A172 (cell line): ENCODE results near the gene ZNF641. TPM values are rescaled to one million over a fixed set of nuclear protein-coding genes. Genes with fewer than 3 reads are reported as not detected.

Experiments used
- DNase-seq: peaks from one replicate; pipeline ENCODE4 v3.0.0-alpha.2; 2015; ENCODE audit warnings: low spot score
- total RNA-seq: library from RNA; depleted of rRNA; stranded (reverse); fragments of >200 nt; shearing (Covaris generic); gene quantifications from 2 replicates; pipeline ENCODE4 v1.2.3, GENCODE V29; 2014; rRNA removed

ZNF641 gene
- 8.4 and 15.1 TPM in 2 replicates for total RNA-seq

GRCh38 chr12:48350249-48351021 lies at the start of gene ZNF641:
Gene ZNF641, minus strand, starts transcription at chr12:48350919. Its CDS starts 2,829 bp downstream, at chr12:48348090.
- peak; percentile 37 for DNase-seq

DNA sequence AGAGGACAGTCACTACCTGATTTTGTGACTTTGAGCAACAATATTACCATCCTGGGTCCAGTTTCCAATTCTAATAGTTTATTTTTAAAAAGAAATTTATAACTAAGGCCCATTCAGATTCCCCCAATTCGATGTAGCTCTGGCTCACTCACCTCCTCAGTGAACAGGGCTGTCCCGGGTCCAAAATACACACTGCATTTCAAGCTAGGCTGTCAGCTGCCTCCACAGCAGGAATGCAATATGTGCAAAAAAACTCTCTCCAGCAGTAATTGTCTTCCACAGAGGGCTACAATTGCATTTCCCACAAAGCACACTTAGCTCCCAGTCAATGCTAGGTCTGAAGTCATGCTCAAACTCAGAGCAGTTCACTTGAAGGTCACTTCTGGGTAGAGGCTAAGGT lies 39.3 kb upstream of the ZNF641 start:
- no peak for DNase-seq

- no peak for DNase-seq
Observed at GRCh38 chr12:48389409-48389808, 38.7 kb upstream of the ZNF641 start.

DNA sequence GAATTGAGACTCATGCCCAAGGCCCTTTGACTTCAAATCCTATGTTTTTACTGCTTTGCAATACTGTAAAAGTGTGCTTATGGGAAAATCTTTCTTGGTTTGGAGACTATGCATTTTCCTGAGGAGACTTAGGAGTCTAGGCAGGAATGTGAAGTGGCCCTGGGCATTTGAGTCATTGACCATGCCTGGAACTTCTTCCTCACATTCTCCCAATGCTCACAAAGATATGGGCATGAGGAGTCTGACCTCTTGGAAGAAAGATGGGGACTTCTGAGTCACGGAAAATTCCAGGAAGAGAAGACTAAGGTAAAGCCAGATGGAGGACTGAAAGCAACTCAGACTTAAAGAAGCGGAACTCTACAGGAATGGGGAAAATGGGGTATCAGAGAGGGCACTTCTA lies 38.2 kb upstream of the ZNF641 start:
- peak; percentile 50 for DNase-seq

DNA sequence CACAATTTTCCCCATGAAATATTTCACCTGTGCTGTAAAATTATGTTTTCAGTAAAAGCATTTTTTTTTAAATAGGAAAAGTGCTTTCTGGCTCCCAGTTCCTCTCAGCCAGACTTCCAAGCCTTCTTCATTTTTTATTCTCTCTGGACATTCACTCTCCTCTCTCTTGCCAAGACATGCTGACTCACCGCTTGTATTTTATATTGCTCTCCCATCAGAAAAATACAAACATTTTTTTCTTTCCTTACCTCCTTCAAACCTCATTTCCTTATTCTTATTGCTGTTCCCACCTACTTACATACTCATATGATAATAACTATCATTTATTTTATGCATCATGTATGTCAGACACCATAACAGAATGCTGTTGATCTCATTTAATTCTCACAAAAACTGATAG lies 37.7 kb upstream of the ZNF641 start:
- peak; percentile 37 for DNase-seq

- DNase-seq: peak; percentile 16
Observed at GRCh38 chr12:48380596-48380995, 29.9 kb upstream of the ZNF641 start.

- DNase-seq: no peak
Observed at GRCh38 chr12:48379794-48380193, 29.1 kb upstream of the ZNF641 start.

- no peak for DNase-seq
Observed at GRCh38 chr12:48377646-48378045, 26.9 kb upstream of the ZNF641 start.

- DNase-seq: no peak
Observed at GRCh38 chr12:48374164-48374563, 23.4 kb upstream of the ZNF641 start.

DNA sequence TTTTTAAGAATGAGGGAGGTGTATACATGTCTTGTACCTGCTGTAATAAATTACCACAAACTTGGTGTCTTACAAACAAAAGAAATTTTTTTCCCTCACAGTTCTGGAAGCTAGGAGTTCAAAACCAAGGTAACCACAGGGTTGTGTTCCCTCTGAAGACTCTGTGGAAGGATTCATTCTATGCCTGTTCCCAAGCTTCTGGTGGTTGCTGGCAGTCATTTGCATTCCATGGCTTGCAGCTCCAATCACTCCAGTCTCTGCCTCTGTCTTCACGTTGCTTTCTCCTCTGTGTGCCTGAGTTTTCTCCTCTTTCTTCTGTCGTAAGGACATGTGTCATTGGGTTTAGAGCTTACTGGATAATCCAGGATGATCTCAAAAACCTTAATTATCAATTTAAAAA lies 15.4 kb upstream of the ZNF641 start:
- no peak for DNase-seq

- no peak for DNase-seq
Observed at GRCh38 chr12:48361664-48362339, 11.1 kb upstream of the ZNF641 start.

GRCh38 chr12:48358937-48359513 lies 8.3 kb upstream of the ZNF641 start:
- DNase-seq: no peak

DNA sequence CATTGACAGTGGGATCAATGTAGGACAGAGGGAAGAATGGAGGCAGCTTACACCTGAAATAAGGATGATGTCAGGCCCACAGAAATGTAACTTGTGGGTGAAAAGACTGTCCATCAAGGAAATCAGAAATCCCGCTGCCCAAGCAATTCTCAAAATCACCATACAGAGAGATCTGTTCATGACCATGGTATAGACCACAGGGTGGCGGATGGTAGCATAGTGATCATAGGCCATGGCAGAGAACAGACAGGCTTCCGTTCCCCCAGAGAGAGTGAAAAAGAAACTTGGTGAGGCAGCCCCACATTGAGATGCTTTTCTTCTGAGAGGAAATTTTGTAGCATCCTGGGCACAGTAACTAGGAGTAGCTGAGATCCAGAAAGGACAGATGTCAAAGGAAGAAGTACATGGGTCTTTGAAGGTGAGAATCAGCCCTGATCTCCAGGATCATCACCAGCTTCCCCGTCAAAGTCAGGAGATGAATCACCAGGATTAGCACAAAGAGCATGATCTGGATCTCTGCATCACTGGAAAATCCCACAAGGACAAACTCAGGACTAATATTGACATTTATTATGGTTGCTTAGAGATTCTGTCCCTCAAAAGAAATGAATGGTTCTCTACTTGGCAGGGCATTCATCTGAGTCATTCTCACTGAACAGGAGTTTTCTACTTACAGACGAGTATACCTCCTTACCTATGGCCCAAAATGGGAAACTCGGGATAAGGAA lies 5.5 kb upstream of the ZNF641 start:
- peak; percentile 67 for DNase-seq

- DNase-seq: no peak
Observed at GRCh38 chr12:48352157-48352760, 1.5 kb upstream of the ZNF641 start.

DNA sequence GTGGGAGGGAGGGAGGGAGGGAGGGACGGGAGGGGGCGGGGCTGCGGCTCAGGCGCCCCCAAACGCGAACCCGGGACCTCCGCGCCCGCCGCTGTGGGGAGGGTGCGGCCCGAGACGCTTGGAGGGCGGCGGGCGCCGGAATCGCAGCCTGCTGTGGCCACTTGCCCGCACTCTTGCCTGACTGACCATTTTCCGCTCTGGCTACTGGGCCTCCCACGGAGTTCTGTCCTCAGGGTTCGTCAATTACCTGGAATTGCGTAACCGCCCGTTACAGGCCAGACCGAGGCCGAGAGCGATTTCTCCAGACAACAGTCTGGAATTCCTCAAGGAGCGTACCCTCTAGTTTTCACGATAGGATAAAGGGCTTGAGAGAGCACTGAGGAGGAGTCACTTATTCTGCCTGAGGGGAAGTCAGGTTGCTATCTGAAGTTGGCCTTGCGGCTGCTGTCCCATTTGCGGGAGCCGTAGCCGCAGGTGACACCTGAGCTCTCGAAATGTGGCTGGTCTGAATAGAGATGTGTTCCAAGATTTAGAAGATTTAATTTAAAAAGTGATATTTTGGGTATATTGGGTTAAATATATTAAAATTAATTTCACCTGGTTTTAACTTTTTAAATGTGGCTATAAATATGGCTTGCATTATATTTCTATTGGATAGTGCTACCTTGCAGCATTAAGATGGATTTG lies 446 bp upstream of the ZNF641 start:
- DNase-seq: peak; percentile 59

GRCh38 chr12:48349471-48349870 lies 1.2 kb downstream of the ZNF641 start:
- no peak for DNase-seq

- no peak for DNase-seq
Observed at GRCh38 chr12:48342980-48343379, 7.7 kb downstream of the ZNF641 start.

GRCh38 chr12:48340943-48341342 lies 9.8 kb downstream of the ZNF641 start:
- no peak for DNase-seq

DNA sequence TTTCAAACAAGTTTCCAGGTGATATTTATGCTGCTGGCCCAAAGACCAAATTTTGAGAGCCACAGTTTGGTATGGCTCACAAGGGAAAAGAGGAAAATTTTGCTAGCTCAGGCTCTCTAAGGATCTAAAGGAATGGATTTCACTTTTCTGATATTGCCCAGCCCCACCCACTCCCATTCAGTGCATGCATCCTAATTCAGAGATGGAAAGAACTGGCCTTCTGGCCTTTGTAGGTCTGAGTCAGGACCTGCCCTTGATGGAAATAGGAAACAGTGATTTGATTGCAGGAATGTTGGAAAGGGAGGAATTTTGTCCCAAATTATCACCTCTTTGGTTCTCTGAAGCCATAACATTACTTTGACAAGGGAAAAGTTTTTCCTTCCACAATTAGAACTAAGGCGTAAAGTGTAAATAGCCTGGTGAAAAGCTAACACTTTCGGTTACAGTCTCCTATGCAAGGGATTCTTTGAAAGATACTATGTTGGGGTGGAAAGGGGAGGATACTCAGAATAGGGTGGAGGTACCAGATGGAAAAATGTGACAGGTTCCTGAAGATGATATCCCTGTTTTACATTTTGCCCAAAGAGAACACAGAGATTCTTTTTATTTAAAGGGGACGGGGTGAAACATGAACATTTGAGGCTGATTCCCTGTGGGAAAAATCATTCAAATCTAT lies 11.1 kb downstream of the ZNF641 start:
- no peak for DNase-seq

DNA sequence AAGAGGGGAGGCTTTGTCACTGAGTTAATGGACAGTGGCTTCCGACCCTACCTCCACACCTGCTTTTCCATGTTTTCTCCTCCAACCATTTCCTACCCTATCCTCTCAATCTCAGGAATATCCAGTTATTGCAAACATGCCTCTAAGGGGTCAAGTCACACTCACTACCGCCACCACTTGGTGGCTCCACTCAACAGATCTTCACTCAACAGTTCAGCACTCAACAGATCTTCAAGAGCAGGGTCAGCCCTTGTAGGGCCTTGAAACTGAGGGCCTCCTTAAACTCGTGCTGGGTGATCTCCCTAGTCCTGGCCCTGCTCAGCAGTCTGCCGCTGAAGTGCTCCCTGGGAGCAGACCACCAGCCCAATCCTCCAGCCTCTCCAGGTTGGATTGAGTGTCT lies 14.2 kb downstream of the ZNF641 start:
- no peak for DNase-seq

- no peak for DNase-seq
Observed at GRCh38 chr12:48336061-48336460, 14.7 kb downstream of the ZNF641 start.
